ENCODE results near the gene SOD1. TPM values are rescaled to one million over a fixed set of nuclear protein-coding genes. Genes with fewer than 3 reads are reported as not detected.

The SOD1 gene
- total RNA-seq, 1 experiment from 2014 or later: 288 TPM

GRCh38 chr21:31711745-31712285, 52.3 kb downstream of the SOD1 start:
- TF ChIP-seq EZH2 (IDR thresholded peaks at IDR 0.05; ENCODE audit: low read depth) (no peak), CTCF (conservative IDR thresholded peaks at IDR 0.05) (no peak)
- Histone ChIP-seq H3K27me3 (ENCODE audit: insufficient read depth, low read depth) (no peaks in the 10 kb centered on the region), H3K4me3 (no peak overlapping the region), H2AFZ (no peak overlapping the region), H3K27ac (no peak overlapping the region), H3F3A (ENCODE audit: insufficient read depth, low read depth) (no peaks in the 10 kb centered on the region; the same call in 1 of the 2 replicates), H3K9me2 (ENCODE audit: insufficient read depth) (no peaks in the 10 kb centered on the region), H3K4me2 (no peak overlapping the region), H3K9me3 (ENCODE audit: insufficient read depth, low read depth) (no peaks in the 10 kb centered on the region), H4K20me1 (ENCODE audit: insufficient read depth) (peaks cover 57% of the 10 kb centered on the region), H3K79me2 (ENCODE audit: low read depth) (peaks cover 100% of the 10 kb centered on the region), H3K4me1 (replicated peaks; ENCODE audit: insufficient read depth) (no peaks in the 10 kb centered on the region), H3K36me3 (ENCODE audit: low read depth) (peaks cover 3% of the 10 kb centered on the region; the same call in 1 of the 2 replicates)
- CTCF ChIA-PET: no interaction called here
- POLR2A ChIA-PET (ENCODE audit: unreplicated experiment): no interaction called here
- intact Hi-C loops (cut with micrococcal nuclease; ENCODE audit: unreplicated experiment): no loop called here
- no peak for DNase-seq
- no TSS peak for BruUV-seq (replicated peaks)

GRCh38 chr21:31713115-31713514, 53.6 kb downstream of the SOD1 start:
- CTCF ChIA-PET: no interaction called here
- Histone ChIP-seq H3K4me1 (replicated peaks; ENCODE audit: insufficient read depth) (no peaks in the 10 kb centered on the region), H3K4me2 (no peak overlapping the region), H3K9me2 (ENCODE audit: insufficient read depth) (no peaks in the 10 kb centered on the region), H3K4me3 (no peak overlapping the region), H3K36me3 (ENCODE audit: low read depth) (peaks cover 3% of the 10 kb centered on the region; the same call in 1 of the 2 replicates), H2AFZ (no peak overlapping the region), H4K20me1 (ENCODE audit: insufficient read depth) (peaks cover 60% of the 10 kb centered on the region), H3K9me3 (ENCODE audit: insufficient read depth, low read depth) (no peaks in the 10 kb centered on the region), H3K27me3 (ENCODE audit: insufficient read depth, low read depth) (no peaks in the 10 kb centered on the region), H3K79me2 (ENCODE audit: low read depth) (peaks cover 98% of the 10 kb centered on the region), H3F3A (ENCODE audit: insufficient read depth, low read depth) (no peaks in the 10 kb centered on the region; the same call in 1 of the 2 replicates), H3K27ac (no peak overlapping the region)
- intact Hi-C loops (cut with micrococcal nuclease; ENCODE audit: unreplicated experiment): no loop called here
- TF ChIP-seq CTCF (conservative IDR thresholded peaks at IDR 0.05) (no peak), EZH2 (IDR thresholded peaks at IDR 0.05; ENCODE audit: low read depth) (no peak)
- BruUV-seq (replicated peaks): no TSS peak
- POLR2A ChIA-PET (ENCODE audit: unreplicated experiment): no interaction called here
- no peak for DNase-seq

- TF ChIP-seq CTCF (conservative IDR thresholded peaks at IDR 0.05): no peak
- no peak for TF ChIP-seq EZH2 (IDR thresholded peaks at IDR 0.05; ENCODE audit: low read depth)
- no peak for DNase-seq
- H3K36me3 ChIP-seq (ENCODE audit: low read depth): peaks cover 3% of the 10 kb centered on the region; the same call in 1 of the 2 replicates
- peaks cover 60% of the 10 kb centered on the region for H4K20me1 ChIP-seq (ENCODE audit: insufficient read depth)
- no TSS peak for BruUV-seq (replicated peaks)
- ChIA-PET CTCF (no interaction called here), POLR2A (ENCODE audit: unreplicated experiment) (interaction anchor here (0.6 to 0.7 kb wide), 2 partner anchors 45 to 359 kb away, joined by 4 to 7 read pairs; no protein-coding TSS in a partner anchor)
- no peaks in the 10 kb centered on the region for H3K4me1 ChIP-seq (replicated peaks; ENCODE audit: insufficient read depth)
- H3K27me3 ChIP-seq (ENCODE audit: insufficient read depth, low read depth): no peaks in the 10 kb centered on the region
- H3K4me3 ChIP-seq: no peak overlapping the region
- peaks cover 98% of the 10 kb centered on the region for H3K79me2 ChIP-seq (ENCODE audit: low read depth)
- H3K4me2 ChIP-seq: no peak overlapping the region
- H3K27ac ChIP-seq: no peak overlapping the region
- no peaks in the 10 kb centered on the region for H3K9me3 ChIP-seq (ENCODE audit: insufficient read depth, low read depth)
- intact Hi-C loops (cut with micrococcal nuclease; ENCODE audit: unreplicated experiment): no loop called here
- H3K9me2 ChIP-seq (ENCODE audit: insufficient read depth): no peaks in the 10 kb centered on the region
- H2AFZ ChIP-seq: no peak overlapping the region
- H3F3A ChIP-seq (ENCODE audit: insufficient read depth, low read depth): no peaks in the 10 kb centered on the region; the same call in 1 of the 2 replicates
Measured at GRCh38 chr21:31713973-31714740, 54.7 kb downstream of the SOD1 start.
